BE2C (cell line): ENCODE measurements around the gene SPPL3.
"Not testable (repeated sequence)": the region's sequence is repeated elsewhere in the genome, so short reads cannot be mapped to it uniquely, and the experiment has no call there.

Source experiments
- DNase-seq: peaks from one replicate; pipeline ENCODE4 v3.0.0-alpha.2; 2020
- H3K27me3 ChIP-seq: fragments of 250-450 bp; sonication (Bioruptor Pico); 2 replicates; pipeline ENCODE4 v1.5.1; 2020; ENCODE audit warnings: mild to moderate bottlenecking
- H3K36me3 ChIP-seq: fragments of 250-450 bp; sonication (Bioruptor Pico); 2 replicates; pipeline ENCODE4 v1.5.1; 2020; ENCODE audit warnings: mild to moderate bottlenecking
- H3K4me1 ChIP-seq: fragments of 250-450 bp; sonication (Bioruptor Pico); 2 replicates; pipeline ENCODE4 v1.5.1; 2020
- H3K4me3 ChIP-seq: 2 replicates; pipeline ENCODE4 v1.5.1; 2011; ENCODE audit warnings: low read depth, low read length
- H3K9me3 ChIP-seq: fragments of 250-450 bp; sonication (Bioruptor Pico); 2 replicates; pipeline ENCODE4 v1.5.1; 2020
- CTCF ChIP-seq: IDR thresholded peaks from 2 replicates; pipeline ENCODE4 v1.5.1; 2012; ENCODE audit warnings: mild to moderate bottlenecking, low read depth, low read length

SPPL3 gene

DNA sequence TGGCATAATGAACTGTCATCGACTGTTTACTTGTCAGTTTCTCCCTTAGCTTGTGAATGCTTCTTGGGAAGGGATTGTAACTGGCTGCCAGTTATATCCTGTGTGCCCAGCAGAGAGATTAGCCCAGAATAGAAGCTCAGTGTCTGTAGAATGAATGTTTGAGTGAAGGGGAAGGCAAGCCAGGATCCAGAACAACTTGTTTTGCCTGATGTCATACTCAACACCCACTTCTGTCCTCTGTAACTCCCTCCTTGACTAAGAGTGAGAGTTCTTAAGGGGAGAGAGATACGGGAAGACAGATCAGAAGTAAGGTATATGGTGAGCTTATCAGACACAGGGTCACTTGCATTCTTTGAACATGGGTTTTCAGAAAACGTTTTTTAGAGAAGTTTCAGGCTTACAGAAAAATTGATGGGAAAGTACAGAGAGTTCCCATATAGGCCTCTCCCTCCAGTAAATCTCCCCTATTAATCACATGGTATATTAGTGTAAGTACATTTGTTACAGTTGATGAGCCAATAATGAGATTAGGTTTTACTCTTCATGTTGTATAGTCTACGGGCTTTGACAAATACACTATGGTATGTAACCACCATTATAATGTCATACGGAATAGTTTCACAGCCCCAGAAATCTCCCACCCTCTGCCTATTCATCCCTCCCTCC is 5.6 kb upstream of the SPPL3 start:
- no peaks in the 10 kb centered on the region for H3K9me3 ChIP-seq
- no peak for TF ChIP-seq CTCF
- no peaks in the 10 kb centered on the region for H3K36me3 ChIP-seq
- peaks cover 5% of the 10 kb centered on the region for H3K4me1 ChIP-seq
- no peaks in the 10 kb centered on the region for H3K27me3 ChIP-seq
- no peak overlapping the region for H3K4me3 ChIP-seq
- no peak for DNase-seq

GRCh38 chr12:120905856-120906384 is 1.8 kb upstream of the SPPL3 start:
- no peaks in the 10 kb centered on the region for H3K9me3 ChIP-seq
- TF ChIP-seq CTCF: no peak
- no peaks in the 10 kb centered on the region for H3K36me3 ChIP-seq
- H3K27me3 ChIP-seq: no peaks in the 10 kb centered on the region
- peaks cover 8% of the 10 kb centered on the region for H3K4me1 ChIP-seq
- DNase-seq: peak; percentile 70
- H3K4me3 ChIP-seq: no peak overlapping the region

GRCh38 chr12:120903412-120904196 is 554 bp downstream of the SPPL3 start:
- H3K36me3 ChIP-seq: no peaks in the 10 kb centered on the region
- no peaks in the 10 kb centered on the region for H3K9me3 ChIP-seq
- H3K27me3 ChIP-seq: no peaks in the 10 kb centered on the region
- DNase-seq: peak; percentile 47
- H3K4me3 ChIP-seq: peak overlapping the region; percentile 90
- TF ChIP-seq CTCF: no peak
- H3K4me1 ChIP-seq: peaks cover 8% of the 10 kb centered on the region

DNA sequence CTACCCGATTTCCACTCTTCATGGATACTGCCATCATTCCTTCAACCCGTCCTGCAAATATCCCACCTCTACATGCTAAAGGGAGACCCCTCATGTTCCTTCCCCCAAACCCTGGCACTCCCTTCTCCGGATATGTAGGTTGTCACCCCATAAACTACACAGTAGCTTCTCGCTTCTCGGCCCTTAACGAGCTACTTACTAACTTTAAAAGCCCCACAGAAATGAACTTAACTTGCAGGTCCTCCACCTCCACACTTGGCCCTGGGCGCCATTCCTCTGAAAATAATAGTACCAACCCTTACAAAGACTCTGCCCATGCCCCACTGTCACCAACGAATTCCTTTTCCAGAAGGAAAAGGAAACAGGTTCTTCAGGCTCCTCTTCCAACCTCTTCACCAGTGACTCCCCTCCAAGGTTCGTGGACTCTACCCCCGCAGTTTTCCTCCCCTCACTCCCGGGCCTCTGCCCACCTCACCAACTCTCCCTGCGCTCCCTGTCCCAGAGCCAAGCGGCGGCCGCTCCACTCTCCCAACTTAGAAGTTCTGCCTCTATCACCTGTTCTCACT is 1.2 kb downstream of the SPPL3 start:
- TF ChIP-seq CTCF: no peak
- H3K9me3 ChIP-seq: no peaks in the 10 kb centered on the region
- H3K27me3 ChIP-seq: no peaks in the 10 kb centered on the region
- peaks cover 8% of the 10 kb centered on the region for H3K4me1 ChIP-seq
- peak overlapping the region; percentile 90 for H3K4me3 ChIP-seq
- DNase-seq: no peak
- no peaks in the 10 kb centered on the region for H3K36me3 ChIP-seq

DNA sequence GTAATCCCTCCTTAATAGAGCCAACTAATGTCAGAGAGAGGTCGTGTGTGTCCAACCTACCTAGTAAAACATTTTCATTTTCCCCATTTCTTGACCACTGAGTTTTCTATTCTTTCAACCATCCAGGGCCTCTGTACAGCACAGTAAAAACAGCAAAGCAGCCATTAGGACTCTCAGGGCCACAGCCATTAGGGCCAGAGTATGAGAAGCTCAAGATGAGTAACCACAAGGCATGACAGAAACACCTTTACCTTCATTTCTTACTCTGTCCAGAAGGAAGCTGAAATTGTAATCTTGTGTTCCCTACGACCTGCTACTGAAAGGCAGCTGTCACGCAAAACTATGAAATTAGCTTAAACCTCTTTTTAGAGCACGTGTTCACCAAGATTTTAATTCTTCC is 2.3 kb downstream of the SPPL3 start:
- DNase-seq: no peak
- Histone ChIP-seq H3K4me3 (no peak overlapping the region; the same call in 1 of the 2 replicates), H3K9me3 (no peaks in the 10 kb centered on the region), H3K27me3 (no peaks in the 10 kb centered on the region), H3K4me1 (peaks cover 8% of the 10 kb centered on the region), H3K36me3 (no peaks in the 10 kb centered on the region)
- TF ChIP-seq CTCF: no peak

- H3K9me3 ChIP-seq, H3K27me3 ChIP-seq, H3K36me3 ChIP-seq, DNase-seq, H3K4me3 ChIP-seq, H3K4me1 ChIP-seq: not testable (repeated sequence)
Measured at GRCh38 chr12:120901101-120901500, 3.1 kb downstream of the SPPL3 start.
